AG09309 (cell line): Measurements from ENCODE around the gene CDH13.
A peak's percentile ranks its signal among the peaks of the same experiment; 100 is the strongest.

ENCODE experiments used
- DNase-seq: peaks from one replicate; pipeline ENCODE4 v3.0.0-alpha.2; 2010; ENCODE audit warnings: low read depth
- H3K4me3 ChIP-seq: 2 replicates; pipeline ENCODE4 v1.5.1; 2011; ENCODE audit warnings: mild to moderate bottlenecking, low read depth, low read length, moderate library complexity; ENCODE audit not compliant: control insufficient read depth
- CTCF ChIP-seq: IDR thresholded peaks from 2 replicates; pipeline ENCODE4 v1.5.1; 2011; ENCODE audit warnings: mild to moderate bottlenecking, low read depth, low read length, inconsistent platforms; ENCODE audit not compliant: insufficient read depth, control insufficient read depth; ENCODE audit errors: missing control alignments

CDH13 gene

GRCh38 chr16:83070416-83071209 is 443.8 kb downstream of the CDH13 start:
- peak; percentile 45 for DNase-seq
- TF ChIP-seq CTCF: no peak
- H3K4me3 ChIP-seq: no peak overlapping the region

GRCh38 chr16:83075956-83076355 is 449.2 kb downstream of the CDH13 start:
- TF ChIP-seq CTCF: no peak
- no peak for DNase-seq
- H3K4me3 ChIP-seq: no peak overlapping the region

- no peak for TF ChIP-seq CTCF
- no peak for DNase-seq
Observed at GRCh38 chr16:83083361-83083760, 456.6 kb downstream of the CDH13 start.

GRCh38 chr16:83085660-83086059 is 458.9 kb downstream of the CDH13 start:
- H3K4me3 ChIP-seq: no peak overlapping the region
- no peak for TF ChIP-seq CTCF
- no peak for DNase-seq

More at GRCh38 chr16:83083361-83083760, 456.6 kb downstream of the CDH13 start:
- no peak overlapping the region for H3K4me3 ChIP-seq

GRCh38 chr16:83095941-83096692 is 469.3 kb downstream of the CDH13 start:
- TF ChIP-seq CTCF: no peak
- H3K4me3 ChIP-seq: no peak overlapping the region
- DNase-seq: no peak

GRCh38 chr16:83098536-83098935 is 471.8 kb downstream of the CDH13 start:
- DNase-seq: no peak
- H3K4me3 ChIP-seq: no peak overlapping the region
- TF ChIP-seq CTCF: no peak
